Lung microvascular endothelial cell (primary cell): ENCODE data around the gene ACOX3. TPM values are rescaled to one million over a fixed set of nuclear protein-coding genes. Genes with fewer than 3 reads are reported as not detected.

Experiments used
- DNase-seq, 2 donors: peaks; one replicate each; pipeline versions ENCODE4 v3.0.0 to v3.0.0-alpha.2; 2010; ENCODE audit warnings: low read depth in 2 of 2
- total RNA-seq: library from RNA; depleted of rRNA; stranded (reverse); fragments of >200 nt; gene quantifications from 2 replicates; pipeline ENCODE4 v1.2.1, GENCODE V29; 2014

The ACOX3 gene
- total RNA-seq, 1 donor from 2014 or later, result 22.6 TPM

DNA sequence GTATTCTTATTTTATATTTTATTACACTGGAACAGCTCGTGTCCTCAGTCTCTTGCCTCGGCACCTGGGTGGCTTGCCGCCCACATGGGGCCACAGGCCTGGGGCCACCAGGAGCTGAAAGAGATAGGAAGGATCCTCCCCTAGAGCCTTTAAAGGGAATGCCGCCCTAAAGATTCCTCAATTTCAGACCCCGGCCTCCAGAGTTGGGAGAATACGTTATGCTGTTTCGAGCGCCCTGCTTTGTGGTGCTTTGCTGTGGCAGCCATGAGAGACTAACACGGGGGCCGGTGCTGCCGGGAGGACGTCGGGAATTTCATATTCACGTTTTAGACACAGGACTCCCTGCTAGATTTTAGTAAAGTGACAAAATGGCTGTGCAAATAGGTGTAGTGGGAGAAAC, 33.2 kb downstream of the ACOX3 start:
- DNase-seq, result no peak

GRCh38 chr4:8406887-8407286, 33.6 kb downstream of the ACOX3 start:
- DNase-seq, result peak in 1 of 2 donors; percentile 48

DNA sequence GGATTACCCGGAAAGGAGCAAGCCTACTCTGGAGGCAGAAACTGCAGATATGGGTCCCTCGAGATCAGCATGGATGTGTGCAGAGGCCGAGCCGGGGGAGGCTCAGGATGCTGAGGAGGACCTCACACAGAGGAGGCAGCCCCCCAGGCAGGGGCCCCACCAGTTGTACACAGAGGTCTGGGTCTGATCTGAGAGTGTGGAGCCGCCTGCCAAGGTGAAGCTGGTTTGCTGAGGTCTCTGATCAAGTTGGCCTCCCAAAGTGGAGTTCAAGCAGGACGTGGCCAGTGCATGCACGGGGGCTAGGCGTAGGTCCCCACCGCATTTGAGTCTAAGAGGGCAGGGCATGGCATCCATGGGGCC, 35.0 kb downstream of the ACOX3 start:
- no peak for DNase-seq

GRCh38 chr4:8404791-8405515, 35.6 kb downstream of the ACOX3 start:
- no peak for DNase-seq

- DNase-seq, result no peak
Measured at GRCh38 chr4:8403976-8404375, 36.5 kb downstream of the ACOX3 start.

- peak; percentile 85 to 87 for DNase-seq
Measured at GRCh38 chr4:8403173-8403753, 37.3 kb downstream of the ACOX3 start.

DNA sequence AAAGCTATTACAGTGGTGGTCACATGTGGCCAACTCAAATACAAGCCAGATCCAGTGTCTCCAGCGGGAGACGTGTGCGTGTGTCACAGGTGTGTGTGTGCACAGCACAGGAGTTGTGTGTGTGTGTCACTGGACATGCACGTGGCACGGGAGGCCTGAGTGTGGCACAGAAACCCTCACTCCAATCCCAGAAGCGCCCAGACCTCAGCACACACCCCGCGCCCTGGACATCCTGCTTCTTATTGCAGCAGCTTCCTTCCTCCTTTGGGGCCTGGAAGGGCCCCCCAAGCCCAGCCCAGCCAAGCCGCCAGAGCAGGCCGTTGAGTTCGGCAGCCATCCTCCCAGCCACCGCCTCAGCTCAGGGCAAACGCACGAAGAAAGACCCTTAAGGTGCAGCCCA, 37.9 kb downstream of the ACOX3 start:
- peak in 1 of 2 donors; percentile 62 for DNase-seq

DNA sequence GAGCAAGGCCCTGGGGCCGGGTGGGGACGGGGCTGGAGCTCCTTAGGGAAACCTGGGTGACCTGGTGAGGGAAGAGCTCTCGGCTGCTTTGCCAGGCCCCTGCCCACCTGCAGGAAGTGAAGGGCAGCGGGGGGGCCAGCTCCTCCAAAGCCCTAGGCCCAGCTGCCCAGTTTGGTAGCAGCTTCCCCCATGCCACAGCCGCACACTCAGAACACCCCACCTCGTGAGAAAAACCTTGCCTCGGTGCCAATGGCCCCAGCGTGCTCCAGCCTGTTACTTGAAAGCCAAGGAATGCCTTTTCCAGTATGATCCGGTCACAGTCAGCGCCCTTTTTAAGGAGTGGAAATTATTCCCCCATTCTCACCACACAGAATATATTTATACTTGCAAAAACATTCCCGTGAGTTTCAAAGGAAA, 38.3 kb downstream of the ACOX3 start:
- DNase-seq, result peak in 1 of 2 donors; percentile 7

GRCh38 chr4:8401665-8402064, 38.9 kb downstream of the ACOX3 start:
- DNase-seq, result no peak

- no peak for DNase-seq
Measured at GRCh38 chr4:8400632-8401325, 39.7 kb downstream of the ACOX3 start.

DNA sequence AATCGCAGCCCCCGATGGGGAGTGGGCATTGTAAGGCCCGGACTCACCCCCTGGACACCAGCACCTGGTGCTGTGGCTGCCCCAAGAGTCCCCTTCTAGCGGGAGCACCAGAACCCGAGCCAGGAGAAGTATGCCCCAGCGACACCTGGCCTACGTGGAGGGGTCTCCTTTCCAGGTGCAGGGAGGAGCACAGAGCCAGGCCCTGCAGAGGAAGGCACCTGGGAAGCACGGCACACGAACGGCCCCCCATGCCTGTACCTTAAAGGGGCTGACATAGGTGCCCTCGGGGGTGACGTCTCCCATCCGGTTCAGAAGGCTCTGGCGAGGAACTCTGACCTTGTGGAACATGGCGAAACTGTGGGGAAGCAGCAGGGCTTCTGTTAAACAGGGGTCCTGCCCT, 41.2 kb downstream of the ACOX3 start:
- DNase-seq, result no peak

GRCh38 chr4:8398347-8398746, 42.2 kb downstream of the ACOX3 start:
- no peak for DNase-seq

DNA sequence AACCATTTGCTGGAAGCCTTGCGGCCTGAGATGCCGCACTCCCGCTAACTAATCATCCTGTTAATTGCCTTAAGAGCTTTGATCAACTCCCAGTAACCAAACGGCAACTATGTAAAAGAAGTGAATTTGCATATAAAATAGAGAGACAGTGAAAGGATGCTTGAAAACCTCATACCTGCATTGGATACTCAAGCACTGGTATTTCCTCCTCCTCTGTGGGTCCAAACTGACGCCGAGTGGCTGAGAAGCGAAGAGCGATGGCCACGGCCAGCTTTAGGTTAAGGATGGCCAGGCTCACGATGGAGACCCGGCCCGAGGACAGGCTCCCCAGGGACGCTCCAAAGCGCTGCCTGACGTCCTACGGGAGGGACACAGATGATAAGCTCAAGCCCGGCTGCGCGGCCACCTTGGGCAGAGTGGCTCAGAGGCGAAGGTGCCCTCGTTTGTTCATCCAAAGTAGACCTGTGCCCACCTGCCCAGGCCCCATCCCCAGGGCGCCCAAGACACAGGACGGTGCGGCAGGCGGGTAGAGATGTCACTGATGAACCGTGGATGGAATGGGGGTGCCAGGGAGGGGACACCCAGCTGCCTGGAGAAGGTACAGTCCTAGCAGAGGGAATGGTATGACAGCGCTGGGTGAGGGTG, 43.6 kb downstream of the ACOX3 start:
- DNase-seq, result no peak

DNA sequence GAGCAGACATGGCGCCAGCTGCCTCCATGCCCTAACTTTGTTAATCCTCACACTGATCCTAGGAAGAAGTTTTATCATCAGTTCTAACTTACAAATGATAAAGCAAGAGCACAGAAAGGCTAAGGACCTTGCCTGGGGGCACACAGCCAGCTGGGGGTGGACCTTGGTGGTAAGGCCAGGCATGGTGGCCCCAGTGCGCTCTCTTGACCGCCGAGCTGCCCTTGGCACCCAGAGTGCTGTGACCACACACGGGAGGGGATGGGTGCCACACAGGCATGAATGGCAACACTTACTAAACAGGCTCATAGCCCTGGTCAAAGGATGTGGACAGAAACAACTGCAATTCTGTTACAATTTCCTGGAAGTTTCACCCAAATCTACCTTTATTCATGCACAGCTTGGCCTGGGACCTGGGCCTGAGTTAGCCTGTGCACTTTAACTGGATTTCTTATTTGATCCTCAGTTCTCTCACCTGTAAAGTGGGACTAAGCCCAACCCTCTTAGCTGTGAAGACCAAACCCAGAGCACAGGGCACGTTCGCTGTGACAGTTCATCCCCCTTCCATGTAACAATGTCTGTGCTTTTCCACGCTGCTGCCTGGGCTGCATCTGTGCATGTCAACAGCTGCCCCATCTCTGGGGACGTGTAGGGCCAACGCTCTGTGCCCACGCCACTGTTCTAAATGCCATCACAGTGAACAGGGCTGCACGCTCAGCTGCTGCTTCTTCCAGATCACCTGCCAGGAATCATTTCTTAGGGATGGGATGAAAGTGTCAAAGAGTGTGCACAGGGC, 44.8 kb downstream of the ACOX3 start:
- DNase-seq, result no peak

- no peak for DNase-seq
Measured at GRCh38 chr4:8394806-8395205, 45.7 kb downstream of the ACOX3 start.

- peak in 1 of 2 donors; percentile 52 for DNase-seq
Measured at GRCh38 chr4:8394061-8394519, 46.4 kb downstream of the ACOX3 start.

- peak; percentile 92 to 98 for DNase-seq
Measured at GRCh38 chr4:8393593-8394038, 46.9 kb downstream of the ACOX3 start.

DNA sequence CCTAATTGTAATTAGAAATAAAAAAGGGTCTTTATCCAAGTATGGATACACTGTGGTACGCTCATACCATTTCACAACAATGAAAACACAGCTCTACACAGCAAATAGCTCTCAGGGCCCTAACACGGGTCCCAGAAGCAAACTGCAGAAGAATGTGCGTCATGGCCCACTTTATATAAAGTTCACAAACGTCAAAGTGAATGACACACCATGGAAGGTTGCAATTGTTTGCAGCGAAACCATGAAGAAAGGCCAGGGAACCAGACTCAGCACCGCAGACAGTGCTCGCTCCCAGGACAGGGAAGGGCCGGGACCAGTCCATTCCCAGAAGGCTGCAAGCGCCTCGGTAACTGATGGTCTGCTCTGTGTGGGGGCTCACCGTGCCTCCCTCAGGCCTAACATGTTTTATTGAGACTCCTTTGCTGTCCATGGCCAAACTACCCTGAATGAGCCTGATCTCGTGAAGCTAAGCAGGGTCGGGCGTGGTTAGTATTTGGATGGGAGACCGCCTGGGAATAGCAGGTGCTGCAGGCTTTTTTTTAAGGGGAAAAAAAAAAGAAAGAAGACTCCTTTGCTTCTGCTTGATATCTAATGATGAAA, 47.8 kb downstream of the ACOX3 start:
- peak in 1 of 2 donors; percentile 10 for DNase-seq

DNA sequence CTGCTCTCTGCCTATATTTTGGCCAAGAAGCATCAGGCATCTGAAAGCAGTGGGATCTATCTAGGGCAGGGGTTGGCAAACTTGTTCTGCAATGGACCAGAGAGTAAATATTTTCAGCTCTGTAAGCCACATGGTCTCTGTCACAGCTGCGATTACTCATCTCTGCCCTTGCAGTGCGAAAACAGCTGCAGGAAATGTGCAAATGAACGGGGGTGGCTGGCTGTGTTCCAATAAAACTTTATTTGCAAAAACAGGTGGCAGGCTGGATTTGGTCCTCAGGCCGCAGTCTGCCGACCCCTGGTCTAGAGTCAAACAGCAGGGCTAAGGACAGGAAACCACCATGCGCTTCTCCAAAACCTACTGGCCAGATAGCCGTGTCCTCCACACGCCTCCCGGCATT, 48.6 kb downstream of the ACOX3 start:
- peak; percentile 95 to 96 for DNase-seq

DNA sequence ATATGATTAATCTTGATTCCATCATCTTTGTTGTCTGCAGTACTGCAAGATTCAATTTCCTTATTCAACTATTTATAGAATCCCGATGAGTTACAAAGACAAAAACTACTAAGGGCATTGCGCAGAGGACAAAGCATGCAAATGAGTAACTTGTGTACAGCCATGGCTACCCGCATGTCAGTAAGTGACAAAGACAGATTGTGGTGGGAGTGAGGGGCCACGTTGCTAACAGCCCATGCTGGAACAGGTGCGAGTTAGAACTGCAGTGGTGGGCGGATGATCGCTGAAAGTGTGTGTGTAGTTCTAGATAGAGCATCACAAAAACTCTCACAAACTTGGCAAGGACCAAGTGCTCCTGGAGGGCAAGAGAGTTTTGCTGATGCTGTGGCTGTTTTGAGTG, 49.5 kb downstream of the ACOX3 start:
- DNase-seq, result no peak

DNA sequence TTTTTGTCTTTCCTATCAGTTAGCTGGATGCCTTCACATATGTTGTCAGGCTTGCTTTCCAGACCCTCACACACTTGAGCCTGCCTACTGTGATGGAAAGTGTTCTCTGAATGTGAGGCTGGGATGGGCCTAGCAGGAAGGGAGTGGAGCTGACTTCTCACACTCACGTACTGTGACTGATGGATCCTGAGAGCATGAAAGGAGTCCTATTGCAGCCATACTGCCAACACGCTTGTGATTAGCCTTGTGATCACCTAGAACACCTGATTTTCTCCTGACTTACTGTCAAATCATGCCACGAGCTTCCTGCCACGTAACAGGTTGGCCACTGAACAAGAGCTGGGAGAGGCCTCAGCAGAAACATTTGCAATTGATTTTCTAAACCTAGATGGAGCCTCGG, 49.9 kb downstream of the ACOX3 start:
- no peak for DNase-seq
